GM12801 (cell line): Measurements from ENCODE around the gene JARID2.

Experiments
- CTCF ChIP-seq: IDR thresholded peaks from one replicate; pipeline ENCODE4 v1.5.1; 2011; ENCODE audit warnings: control low read depth; ENCODE audit not compliant: insufficient read length; ENCODE audit errors: extremely low read depth

The JARID2 gene

GRCh38 chr6:15297895-15298590 lies 52.2 kb downstream of the JARID2 start:
- no peak for TF ChIP-seq CTCF

GRCh38 chr6:15299430-15300131 lies 53.7 kb downstream of the JARID2 start:
- TF ChIP-seq CTCF, result no peak

GRCh38 chr6:15301179-15302006 lies 55.5 kb downstream of the JARID2 start:
- no peak for TF ChIP-seq CTCF

GRCh38 chr6:15303162-15303919 lies 57.5 kb downstream of the JARID2 start:
- TF ChIP-seq CTCF, result no peak

DNA sequence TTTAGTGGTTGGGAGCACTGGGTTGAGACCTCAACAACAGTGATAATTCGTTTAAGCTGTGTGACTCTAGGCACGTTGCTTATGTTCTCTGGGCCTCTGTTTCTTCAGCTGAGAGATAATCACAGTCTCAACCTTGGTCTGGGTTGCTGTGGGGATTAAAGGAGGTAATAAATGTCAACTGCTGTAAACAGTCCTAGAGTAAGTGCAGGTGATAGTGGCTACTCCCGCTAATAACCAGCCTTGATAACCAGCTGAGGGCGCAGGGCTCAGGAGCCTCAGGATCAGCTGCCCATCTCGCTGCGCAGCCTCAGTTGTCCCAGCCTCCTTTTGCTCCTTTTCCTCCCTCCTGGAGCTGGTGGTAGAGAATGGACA lies 58.0 kb downstream of the JARID2 start:
- no peak for TF ChIP-seq CTCF

DNA sequence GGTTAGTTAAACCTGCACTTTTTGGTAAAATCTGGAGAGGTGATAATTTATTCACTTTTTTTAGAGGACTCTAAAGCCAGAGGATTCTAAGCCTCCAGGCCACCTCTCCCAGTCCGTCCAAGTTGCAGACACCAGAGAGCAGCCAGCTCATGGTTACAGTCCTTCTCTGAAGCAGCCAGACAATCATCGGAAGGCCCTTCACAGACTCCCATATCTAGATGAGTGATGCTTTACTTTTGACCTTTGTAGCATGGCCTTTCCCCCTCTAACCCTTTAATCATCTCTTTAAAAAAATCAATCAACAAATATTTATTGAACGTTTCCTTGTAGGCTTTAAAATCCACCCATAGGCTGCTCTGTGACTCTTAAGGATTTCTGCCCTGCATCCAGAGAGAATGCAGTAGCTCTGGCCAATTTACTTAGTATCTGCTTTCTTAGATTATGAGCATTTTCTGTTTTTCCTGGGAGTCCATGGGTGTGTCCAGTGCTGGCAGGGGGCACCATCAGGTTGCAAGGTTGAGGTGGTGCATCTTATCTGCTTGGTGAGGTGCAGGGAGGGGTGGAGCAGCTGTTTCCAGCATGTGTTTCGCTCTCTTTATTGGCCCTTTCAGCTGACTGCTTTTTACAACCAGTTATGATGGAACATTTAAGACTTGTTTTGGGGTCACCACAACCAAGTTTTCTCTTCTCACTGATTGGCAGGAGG lies 58.6 kb downstream of the JARID2 start:
- no peak for TF ChIP-seq CTCF
